ENCODE data around the gene DDX39A. TPM values are rescaled to one million over a fixed set of nuclear protein-coding genes. Genes with fewer than 3 reads are reported as not detected.

The DDX39A gene
- total RNA-seq, 1 donor: 123 TPM

DNA sequence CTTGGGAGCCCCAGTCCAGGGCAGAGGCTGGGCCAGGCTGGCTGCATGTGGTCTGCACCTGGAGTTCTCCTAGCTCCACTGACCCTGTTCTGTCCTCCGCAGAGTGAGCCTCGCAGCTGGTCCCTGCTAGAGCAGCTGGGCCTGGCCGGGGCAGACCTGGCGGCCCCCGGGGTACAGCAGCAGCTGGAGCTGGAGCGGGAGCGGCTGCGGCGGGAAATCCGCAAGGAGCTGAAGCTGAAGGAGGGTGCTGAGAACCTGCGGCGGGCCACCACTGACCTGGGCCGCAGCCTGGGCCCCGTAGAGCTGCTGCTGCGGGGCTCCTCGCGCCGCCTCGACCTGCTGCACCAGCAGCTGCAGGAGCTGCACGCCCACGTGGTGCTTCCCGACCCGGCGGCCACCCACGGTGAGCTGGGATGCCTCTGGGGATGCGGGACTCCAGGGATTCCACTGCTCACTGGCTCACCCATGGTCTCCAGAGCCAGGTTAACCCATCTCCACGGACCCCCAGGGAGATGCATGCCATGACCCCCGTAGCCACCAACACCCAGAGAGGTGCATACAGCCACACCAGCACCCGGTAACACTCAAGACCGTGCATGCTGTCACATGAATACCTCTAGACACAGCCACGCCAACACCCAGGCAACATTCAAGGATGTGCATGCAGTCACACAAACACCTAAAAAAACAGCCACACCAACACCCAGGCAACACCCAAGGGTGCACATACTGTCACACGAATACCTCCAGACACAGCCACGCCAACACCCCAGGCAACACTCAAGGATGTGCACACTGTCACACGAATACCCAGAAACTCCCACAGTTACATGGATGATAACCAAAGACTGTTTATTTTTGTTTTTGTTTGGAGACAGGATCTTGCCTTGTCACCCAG lies 22.1 kb upstream of the DDX39A start:
- H3K27me3 ChIP-seq (ENCODE audit: insufficient read depth, low read length): no peaks in the 10 kb centered on the region
- no peak overlapping the region for H3K4me3 ChIP-seq (ENCODE audit: low read length)
- peaks cover 56% of the 10 kb centered on the region for H3K4me1 ChIP-seq (ENCODE audit: insufficient read depth, low read length)
- no peaks in the 10 kb centered on the region for H3K9me3 ChIP-seq (ENCODE audit: low read depth, low read length)

GRCh38 chr19:14440049-14440448 lies 20.9 kb upstream of the DDX39A start:
- H3K4me3 ChIP-seq (ENCODE audit: low read length): peak overlapping the region; percentile 64
- H3K4me1 ChIP-seq (ENCODE audit: insufficient read depth, low read length): peaks cover 63% of the 10 kb centered on the region
- no peaks in the 10 kb centered on the region for H3K9me3 ChIP-seq (ENCODE audit: low read depth, low read length)

GRCh38 chr19:14439014-14439413 lies 19.9 kb upstream of the DDX39A start:
- Histone ChIP-seq H3K27me3 (ENCODE audit: insufficient read depth, low read length) (no peaks in the 10 kb centered on the region), H3K4me3 (ENCODE audit: low read length) (no peak overlapping the region), H3K4me1 (ENCODE audit: insufficient read depth, low read length) (peaks cover 73% of the 10 kb centered on the region), H3K9me3 (ENCODE audit: low read depth, low read length) (no peaks in the 10 kb centered on the region)

More at GRCh38 chr19:14440049-14440448, 20.9 kb upstream of the DDX39A start:
- H3K27me3 ChIP-seq (ENCODE audit: insufficient read depth, low read length): no peaks in the 10 kb centered on the region

- H3K4me1 ChIP-seq (ENCODE audit: insufficient read depth, low read length): peaks cover 80% of the 10 kb centered on the region
Measured at GRCh38 chr19:14437578-14438140, 18.5 kb upstream of the DDX39A start.

GRCh38 chr19:14435320-14436050 lies 16.3 kb upstream of the DDX39A start:
- H3K9me3 ChIP-seq (ENCODE audit: low read depth, low read length): no peaks in the 10 kb centered on the region
- peaks cover 74% of the 10 kb centered on the region for H3K4me1 ChIP-seq (ENCODE audit: insufficient read depth, low read length)
- no peak overlapping the region for H3K4me3 ChIP-seq (ENCODE audit: low read length)
- no peaks in the 10 kb centered on the region for H3K27me3 ChIP-seq (ENCODE audit: insufficient read depth, low read length)

More at GRCh38 chr19:14437578-14438140, 18.5 kb upstream of the DDX39A start:
- Histone ChIP-seq H3K9me3 (ENCODE audit: low read depth, low read length) (no peaks in the 10 kb centered on the region), H3K27me3 (ENCODE audit: insufficient read depth, low read length) (no peaks in the 10 kb centered on the region), H3K4me3 (ENCODE audit: low read length) (no peak overlapping the region)

DNA sequence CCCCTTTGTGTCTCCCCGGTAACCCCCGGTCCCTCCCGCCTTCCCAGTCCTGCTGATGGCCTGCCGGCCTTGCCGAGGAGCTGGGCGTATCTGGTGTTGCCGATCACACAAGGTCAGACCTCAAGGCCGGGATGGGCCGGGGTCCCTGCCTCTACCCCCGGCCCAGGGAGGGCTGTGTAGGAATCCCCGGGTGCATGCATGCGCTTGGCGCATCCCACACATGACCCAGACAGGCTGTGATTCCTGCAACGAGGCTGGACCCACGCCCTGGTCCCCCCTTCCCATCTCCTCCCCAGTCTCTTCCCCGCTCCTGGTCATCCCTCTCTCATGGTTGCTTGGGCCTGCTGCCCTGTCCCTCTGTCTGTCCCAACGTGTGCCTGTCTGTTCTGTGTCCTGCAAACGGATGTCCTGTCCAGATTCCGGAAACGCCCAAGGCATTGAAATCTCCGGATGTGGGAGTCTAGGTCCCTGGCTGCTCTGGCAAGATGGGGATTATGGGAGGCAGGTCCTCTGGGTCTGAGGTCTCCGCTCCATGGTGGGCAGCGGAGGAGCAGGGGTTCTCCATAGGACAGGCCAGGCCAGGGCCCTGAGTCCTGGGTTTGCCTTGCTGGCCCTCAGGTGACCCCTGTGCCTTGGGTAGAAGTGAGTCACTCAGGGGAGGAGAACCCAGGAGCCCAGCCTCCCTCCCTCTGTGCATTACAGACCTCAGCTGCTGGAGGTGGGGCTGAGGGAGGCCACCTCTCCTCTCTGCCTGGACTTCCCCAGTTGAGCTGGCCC lies 15.6 kb upstream of the DDX39A start:
- H3K27me3 ChIP-seq (ENCODE audit: insufficient read depth, low read length): no peaks in the 10 kb centered on the region
- H3K4me3 ChIP-seq (ENCODE audit: low read length): no peak overlapping the region
- no peaks in the 10 kb centered on the region for H3K9me3 ChIP-seq (ENCODE audit: low read depth, low read length)
- peaks cover 67% of the 10 kb centered on the region for H3K4me1 ChIP-seq (ENCODE audit: insufficient read depth, low read length)

GRCh38 chr19:14433554-14434501 lies 14.7 kb upstream of the DDX39A start:
- Histone ChIP-seq H3K4me3 (ENCODE audit: low read length) (peak overlapping the region; percentile 66), H3K27me3 (ENCODE audit: insufficient read depth, low read length) (no peaks in the 10 kb centered on the region), H3K4me1 (ENCODE audit: insufficient read depth, low read length) (peaks cover 58% of the 10 kb centered on the region), H3K9me3 (ENCODE audit: low read depth, low read length) (no peaks in the 10 kb centered on the region)

GRCh38 chr19:14432791-14433553 lies 13.8 kb upstream of the DDX39A start, which contains the start of gene PKN1:
PKN1 (plus strand) TSS chr19:14433306; CDS start chr19:14433522, 216 bp downstream.
- Histone ChIP-seq H3K27me3 (ENCODE audit: insufficient read depth, low read length) (no peaks in the 10 kb centered on the region), H3K4me1 (ENCODE audit: insufficient read depth, low read length) (peaks cover 49% of the 10 kb centered on the region), H3K9me3 (ENCODE audit: low read depth, low read length) (no peaks in the 10 kb centered on the region), H3K4me3 (ENCODE audit: low read length) (peak within 1 kb of the TSS; percentile 66)

- peaks cover 35% of the 10 kb centered on the region for H3K4me1 ChIP-seq (ENCODE audit: insufficient read depth, low read length)
- H3K4me3 ChIP-seq (ENCODE audit: low read length): no peak overlapping the region
- H3K27me3 ChIP-seq (ENCODE audit: insufficient read depth, low read length): no peaks in the 10 kb centered on the region
- no peaks in the 10 kb centered on the region for H3K9me3 ChIP-seq (ENCODE audit: low read depth, low read length)
Measured at GRCh38 chr19:14430712-14431111, 11.6 kb upstream of the DDX39A start.

GRCh38 chr19:14428882-14429416 lies 9.8 kb upstream of the DDX39A start:
- Histone ChIP-seq H3K4me1 (ENCODE audit: insufficient read depth, low read length) (peaks cover 18% of the 10 kb centered on the region), H3K27me3 (ENCODE audit: insufficient read depth, low read length) (no peaks in the 10 kb centered on the region), H3K9me3 (ENCODE audit: low read depth, low read length) (no peaks in the 10 kb centered on the region), H3K4me3 (ENCODE audit: low read length) (no peak overlapping the region)

DNA sequence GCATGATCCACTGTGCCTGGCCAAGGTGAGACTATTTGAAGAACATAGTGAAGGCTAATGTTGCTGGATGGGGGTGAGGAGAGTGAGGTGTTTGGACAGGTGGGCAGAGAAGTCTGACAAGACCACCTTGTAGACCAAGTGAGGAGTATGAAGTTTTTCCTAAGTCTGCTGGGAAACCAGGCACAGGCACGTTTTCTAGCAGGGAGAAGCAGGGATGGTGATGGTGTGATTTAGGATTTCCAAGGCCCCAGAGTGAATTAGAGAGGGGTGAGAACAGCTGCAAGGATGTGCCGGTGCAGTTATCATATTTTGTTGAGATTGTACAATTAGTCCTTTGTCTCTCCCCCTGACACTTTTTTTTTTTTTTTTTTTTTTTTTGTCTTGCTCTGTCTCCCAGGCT lies 8.3 kb upstream of the DDX39A start:
- Histone ChIP-seq H3K4me1 (ENCODE audit: insufficient read depth, low read length) (peaks cover 14% of the 10 kb centered on the region), H3K27me3 (ENCODE audit: insufficient read depth, low read length) (no peaks in the 10 kb centered on the region), H3K9me3 (ENCODE audit: low read depth, low read length) (no peaks in the 10 kb centered on the region), H3K4me3 (ENCODE audit: low read length) (no peak overlapping the region)

- Histone ChIP-seq H3K4me1 (ENCODE audit: insufficient read depth, low read length) (peaks cover 5% of the 10 kb centered on the region), H3K9me3 (ENCODE audit: low read depth, low read length) (no peaks in the 10 kb centered on the region), H3K27me3 (ENCODE audit: insufficient read depth, low read length) (no peaks in the 10 kb centered on the region), H3K4me3 (ENCODE audit: low read length) (no peak overlapping the region)
Measured at GRCh38 chr19:14425696-14426138, 6.6 kb upstream of the DDX39A start.

GRCh38 chr19:14418856-14419105 lies 360 bp downstream of the DDX39A start:
- Histone ChIP-seq H3K9me3 (ENCODE audit: low read depth, low read length) (no peaks in the 10 kb centered on the region), H3K4me1 (ENCODE audit: insufficient read depth, low read length) (peaks cover 56% of the 10 kb centered on the region), H3K4me3 (ENCODE audit: low read length) (peak overlapping the region; percentile 94), H3K27me3 (ENCODE audit: insufficient read depth, low read length) (no peaks in the 10 kb centered on the region)
